ENCODE measurements around the gene IL23A.
"Not testable (repeated sequence)": the region's sequence is repeated elsewhere in the genome, so short reads cannot be mapped to it uniquely, and the experiment has no call there.

Gene IL23A, protein sequence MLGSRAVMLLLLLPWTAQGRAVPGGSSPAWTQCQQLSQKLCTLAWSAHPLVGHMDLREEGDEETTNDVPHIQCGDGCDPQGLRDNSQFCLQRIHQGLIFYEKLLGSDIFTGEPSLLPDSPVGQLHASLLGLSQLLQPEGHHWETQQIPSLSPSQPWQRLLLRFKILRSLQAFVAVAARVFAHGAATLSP

GRCh38 chr12:56338308-56339157 is at the start of gene IL23A:
Gene IL23A (plus strand): TSS chr12:56338884. CDS start chr12:56339045, 161 bp downstream.
- FAIRE-seq = no peak

DNA sequence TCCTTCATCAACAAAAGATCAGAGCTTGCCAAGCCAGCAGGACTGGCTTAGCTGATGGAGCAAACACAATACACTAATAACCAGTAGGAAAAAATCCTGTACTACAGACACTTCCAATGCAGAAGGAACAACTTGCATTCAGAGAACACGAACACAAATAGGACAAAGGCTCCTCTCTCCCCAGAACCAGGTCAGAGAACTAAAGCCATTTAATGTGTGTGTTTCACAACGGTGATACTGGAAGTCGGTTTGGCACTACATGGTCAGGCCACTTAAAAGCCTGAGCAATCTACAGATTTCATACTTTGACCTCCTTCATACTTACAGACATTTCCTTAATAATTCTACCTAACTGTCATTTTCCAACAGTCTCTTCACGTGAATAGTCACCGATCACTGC is 44.9 kb upstream of the IL23A start:
- no peak for FAIRE-seq

- FAIRE-seq = no peak
Measured at GRCh38 chr12:56296295-56296694, 42.4 kb upstream of the IL23A start.

GRCh38 chr12:56297400-56297799 is 41.3 kb upstream of the IL23A start:
- no peak for FAIRE-seq

- no peak for FAIRE-seq
Measured at GRCh38 chr12:56298828-56299227, 39.9 kb upstream of the IL23A start.

DNA sequence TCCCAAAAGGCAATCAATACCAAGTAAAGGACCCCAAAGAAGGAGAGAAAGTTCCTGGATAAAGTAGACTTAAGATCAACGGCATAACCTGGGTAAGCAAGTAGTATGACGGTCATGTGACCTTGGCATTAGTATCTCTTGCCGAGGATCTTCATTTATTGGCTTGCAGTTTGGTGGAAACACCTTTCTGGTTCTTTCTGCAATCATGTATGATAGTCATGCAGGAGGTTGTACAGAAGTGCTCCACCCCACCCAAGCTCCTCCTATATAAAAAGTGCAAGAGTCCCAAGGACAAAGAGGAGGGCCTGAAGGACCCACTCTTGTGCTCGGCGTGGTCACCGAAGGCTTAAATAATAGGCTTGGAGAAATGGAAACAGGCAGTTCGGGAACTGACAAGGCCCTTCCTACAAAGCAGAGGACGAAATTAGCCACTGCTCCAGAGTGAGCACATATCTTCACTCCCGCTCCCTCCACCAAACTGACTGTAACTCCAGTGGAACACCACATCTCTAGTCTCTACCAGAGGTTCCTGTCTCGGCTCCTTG is 39.3 kb upstream of the IL23A start:
- FAIRE-seq = no peak

GRCh38 chr12:56299853-56300643 is 38.6 kb upstream of the IL23A start, which contains the start of gene CS:
Gene CS (minus strand): TSS chr12:56300330. CDS start chr12:56300201, 129 bp downstream.
- FAIRE-seq = peak; percentile 81

- no peak for FAIRE-seq
Measured at GRCh38 chr12:56300644-56301464, 37.8 kb upstream of the IL23A start.

- no peak for FAIRE-seq
Measured at GRCh38 chr12:56304276-56304675, 34.4 kb upstream of the IL23A start.

DNA sequence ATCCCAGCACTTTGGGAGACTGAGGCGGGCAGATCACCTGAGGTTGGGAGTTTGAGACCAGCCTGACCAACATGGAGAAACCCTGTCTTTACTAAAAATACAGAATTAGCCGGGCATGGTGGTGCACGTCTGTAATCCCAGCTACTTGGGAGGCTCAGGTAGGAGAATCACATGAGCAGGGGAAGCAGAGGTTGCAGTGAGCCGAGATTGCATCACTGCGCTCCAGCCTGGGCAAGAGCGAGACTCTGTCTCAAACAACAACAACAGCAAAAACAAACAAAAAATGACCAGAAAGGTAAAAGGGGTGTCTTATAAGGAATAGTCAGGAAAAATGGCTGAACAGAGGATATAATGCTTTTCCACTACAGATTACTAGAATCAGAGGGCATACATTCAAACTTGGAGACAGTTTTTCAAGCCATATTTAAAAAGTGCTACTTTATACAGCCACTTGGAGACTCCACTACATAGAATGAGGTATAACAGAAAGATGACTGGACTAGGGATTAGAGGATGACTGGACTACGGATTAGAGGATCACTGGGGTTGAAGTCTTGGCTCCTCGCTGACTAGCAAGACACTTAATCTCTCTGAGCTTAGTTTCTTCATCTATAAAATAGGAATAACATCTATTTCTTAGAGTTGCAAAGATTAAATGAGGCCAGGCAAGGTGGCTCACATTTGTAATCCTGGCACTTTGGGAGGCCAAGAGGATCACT is 33.7 kb upstream of the IL23A start:
- no peak for FAIRE-seq

DNA sequence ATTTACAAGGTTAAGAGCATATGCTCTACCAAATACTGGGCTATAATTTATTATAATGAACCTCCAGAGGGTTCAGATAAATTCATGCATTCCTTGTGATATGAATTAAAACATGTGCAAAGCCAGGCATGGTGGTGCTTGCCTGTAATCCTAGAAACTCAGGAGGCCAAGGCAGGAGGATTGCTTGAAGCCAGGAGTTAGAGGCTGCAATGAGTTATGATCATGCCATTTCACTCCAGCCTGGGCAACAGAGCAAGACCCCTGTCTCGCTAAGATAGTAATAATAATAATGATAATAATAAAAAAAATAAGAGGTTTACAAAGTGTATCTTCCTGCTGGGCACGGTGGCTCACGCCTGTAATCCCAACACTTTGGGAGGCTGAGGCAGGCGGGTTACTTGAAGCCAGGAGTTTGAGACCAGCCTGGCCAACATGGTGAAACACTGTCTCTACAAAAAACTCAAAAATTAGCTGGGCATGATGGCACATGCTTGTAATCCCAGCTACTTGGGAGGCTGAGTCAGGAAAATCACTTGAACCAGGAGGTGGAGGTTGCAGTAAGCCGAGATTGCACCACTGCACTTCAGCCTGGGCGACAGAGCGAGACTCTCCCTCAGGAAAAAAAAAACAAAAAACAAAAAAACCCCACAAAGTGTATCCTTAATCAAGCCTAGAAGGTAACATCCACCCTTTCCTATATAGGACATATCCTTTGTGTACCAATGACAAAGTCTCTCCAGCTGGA is 31.3 kb upstream of the IL23A start:
- FAIRE-seq = no peak

GRCh38 chr12:56308714-56309113 is 30.0 kb upstream of the IL23A start:
- no peak for FAIRE-seq

DNA sequence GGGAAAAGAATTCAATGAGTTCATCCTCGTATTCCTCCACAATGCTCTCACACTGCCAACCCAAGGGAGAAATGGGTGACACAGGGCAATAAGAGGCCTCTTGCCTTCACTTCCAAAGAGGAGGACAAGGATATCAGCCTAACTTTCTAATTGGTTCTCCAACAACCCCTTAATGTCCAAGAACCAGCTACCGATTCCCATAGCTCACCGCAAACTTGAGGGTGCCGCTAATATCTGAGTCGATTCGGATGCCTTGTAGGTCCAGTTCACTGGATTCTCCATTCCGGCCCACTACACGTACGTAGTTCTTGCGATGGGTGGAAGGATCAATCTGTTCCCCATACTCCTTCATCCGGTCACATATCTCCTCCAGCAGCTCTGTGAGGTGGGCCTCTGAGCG is 27.7 kb upstream of the IL23A start:
- no peak for FAIRE-seq

DNA sequence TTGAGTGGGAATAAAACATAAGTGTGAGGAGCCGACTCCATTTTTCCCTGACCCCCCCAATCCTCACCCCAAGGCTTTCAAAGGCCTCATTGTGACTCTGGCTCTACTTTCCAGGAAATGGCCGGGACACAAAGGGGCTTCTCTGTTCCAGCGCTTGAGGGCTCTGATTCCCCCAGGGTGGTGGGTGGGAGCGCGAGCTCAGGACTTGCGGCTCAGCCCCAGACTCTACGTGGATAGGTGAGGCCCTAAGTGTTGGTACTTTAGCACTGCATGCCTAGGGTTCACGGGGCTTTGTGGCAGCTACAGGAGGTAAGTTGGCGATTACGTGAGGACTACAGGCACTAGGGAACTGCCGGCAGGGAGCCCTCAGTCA is 23.4 kb upstream of the IL23A start:
- no peak for FAIRE-seq

GRCh38 chr12:56315622-56316473 is 22.8 kb upstream of the IL23A start, which contains the start of gene CNPY2:
Gene CNPY2 (minus strand): TSS chr12:56315988. CDS start chr12:56315217, 771 bp downstream.
- peak; percentile 62 for FAIRE-seq

DNA sequence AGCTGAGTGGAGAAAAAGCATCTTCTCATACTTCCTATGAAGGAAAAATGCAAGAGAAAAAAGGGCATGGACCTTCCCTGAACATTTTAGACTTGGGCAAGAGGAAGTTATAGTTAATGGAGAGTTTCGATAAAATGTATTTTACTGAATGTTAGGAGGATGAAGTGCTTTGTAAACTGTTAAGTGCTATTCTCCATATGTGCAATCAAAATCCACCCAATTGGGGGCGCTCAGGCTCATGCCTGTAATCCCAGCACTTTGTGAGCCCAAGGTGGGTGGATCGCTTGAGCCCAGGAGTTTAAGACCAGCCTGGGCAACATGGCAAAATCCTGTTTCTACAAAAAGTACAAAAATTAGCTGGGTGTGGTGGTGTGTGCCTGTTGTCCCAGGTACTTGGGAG is 21.0 kb upstream of the IL23A start:
- no peak for FAIRE-seq

- FAIRE-seq = no peak
Measured at GRCh38 chr12:56321027-56321426, 17.7 kb upstream of the IL23A start.

DNA sequence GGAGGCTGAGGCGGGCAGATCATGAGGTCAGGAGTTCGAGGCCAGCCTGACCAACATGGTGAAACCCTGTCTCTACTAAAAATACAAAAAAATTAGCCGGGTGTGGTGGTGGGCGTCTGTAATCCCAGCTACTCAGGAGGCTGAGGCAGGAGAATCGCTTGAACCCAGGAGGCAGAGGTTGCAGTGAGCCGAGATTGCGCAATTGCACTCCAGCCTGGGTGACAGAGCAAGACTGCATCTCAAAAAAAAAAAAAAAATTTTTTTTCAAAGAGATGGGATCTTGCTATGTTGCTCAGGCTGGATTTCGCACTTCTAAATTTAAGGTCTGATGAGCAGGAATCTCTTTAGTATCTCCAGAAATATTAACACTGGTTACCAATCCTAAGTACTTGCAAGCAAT is 17.1 kb upstream of the IL23A start:
- not testable (repeated sequence) for FAIRE-seq

- no peak for FAIRE-seq
Measured at GRCh38 chr12:56324206-56324605, 14.5 kb upstream of the IL23A start.

DNA sequence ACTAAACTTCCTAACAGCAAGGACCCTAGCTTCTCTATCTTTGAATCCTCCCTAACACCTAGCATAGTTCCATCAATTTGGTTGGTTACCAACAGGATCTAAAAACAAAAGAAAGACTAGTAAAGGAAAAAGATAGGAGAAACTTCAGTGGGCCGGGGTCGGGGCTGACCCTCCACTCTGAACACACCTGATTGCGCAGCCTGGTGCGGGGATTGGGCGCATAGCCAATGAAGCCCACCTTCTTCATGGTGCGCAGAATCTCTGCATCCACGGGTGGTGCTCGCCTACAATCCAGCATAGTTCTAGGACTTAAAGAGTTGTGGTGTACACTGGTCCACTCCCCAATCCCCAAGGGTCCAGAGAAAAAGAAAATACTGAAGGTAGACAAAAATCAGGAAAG is 12.6 kb upstream of the IL23A start:
- no peak for FAIRE-seq
